NCI-H510A (cell line): ENCODE results near the gene CENPB.
"Not testable (repeated sequence)": the region's sequence is repeated elsewhere in the genome, so short reads cannot be mapped to it uniquely, and the experiment has no call there.

ENCODE experiments used
- DNase-seq: peaks from one replicate; lab custom pipeline; 2025; lab: John Stamatoyannopoulos, UW

CENPB gene, protein sequence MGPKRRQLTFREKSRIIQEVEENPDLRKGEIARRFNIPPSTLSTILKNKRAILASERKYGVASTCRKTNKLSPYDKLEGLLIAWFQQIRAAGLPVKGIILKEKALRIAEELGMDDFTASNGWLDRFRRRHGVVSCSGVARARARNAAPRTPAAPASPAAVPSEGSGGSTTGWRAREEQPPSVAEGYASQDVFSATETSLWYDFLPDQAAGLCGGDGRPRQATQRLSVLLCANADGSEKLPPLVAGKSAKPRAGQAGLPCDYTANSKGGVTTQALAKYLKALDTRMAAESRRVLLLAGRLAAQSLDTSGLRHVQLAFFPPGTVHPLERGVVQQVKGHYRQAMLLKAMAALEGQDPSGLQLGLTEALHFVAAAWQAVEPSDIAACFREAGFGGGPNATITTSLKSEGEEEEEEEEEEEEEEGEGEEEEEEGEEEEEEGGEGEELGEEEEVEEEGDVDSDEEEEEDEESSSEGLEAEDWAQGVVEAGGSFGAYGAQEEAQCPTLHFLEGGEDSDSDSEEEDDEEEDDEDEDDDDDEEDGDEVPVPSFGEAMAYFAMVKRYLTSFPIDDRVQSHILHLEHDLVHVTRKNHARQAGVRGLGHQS

DNA sequence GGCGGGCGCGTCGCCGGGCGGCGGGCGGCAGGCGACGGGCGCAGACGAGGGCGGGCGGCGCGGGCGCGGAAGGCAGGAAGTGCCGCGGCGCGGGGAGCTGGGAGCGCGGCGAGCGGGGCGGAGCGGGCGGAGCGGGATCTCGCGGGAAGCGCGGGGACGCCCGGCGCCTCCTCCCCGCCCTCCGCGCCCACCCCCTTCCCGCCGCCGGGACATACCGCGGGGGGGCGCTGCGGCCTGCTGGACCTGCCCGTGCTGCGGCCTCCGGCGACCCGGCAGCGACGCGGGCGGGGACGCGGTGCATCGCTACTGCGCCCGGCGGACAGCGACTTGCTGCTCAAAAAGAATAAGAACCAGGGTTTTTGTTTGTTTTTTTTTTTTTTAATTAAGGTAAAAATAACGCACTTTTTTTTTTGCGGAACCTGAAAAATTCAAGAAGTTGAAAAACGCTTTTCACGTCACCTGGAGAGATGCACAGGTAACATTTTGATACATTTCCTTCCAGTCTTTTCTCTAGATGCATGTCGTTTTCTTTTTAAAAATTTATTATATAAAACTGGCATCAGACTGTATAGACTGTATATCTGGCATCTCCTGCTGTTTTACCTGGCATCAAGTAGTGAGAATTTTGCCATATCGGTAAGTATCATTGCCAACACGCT lies at the start of gene CENPB:
Gene CENPB (minus strand): TSS at position 76 of the 659 bp plus-strand sequence. CDS start 257 bp downstream, outside the sequence.
- peak; percentile 87 for DNase-seq

DNA sequence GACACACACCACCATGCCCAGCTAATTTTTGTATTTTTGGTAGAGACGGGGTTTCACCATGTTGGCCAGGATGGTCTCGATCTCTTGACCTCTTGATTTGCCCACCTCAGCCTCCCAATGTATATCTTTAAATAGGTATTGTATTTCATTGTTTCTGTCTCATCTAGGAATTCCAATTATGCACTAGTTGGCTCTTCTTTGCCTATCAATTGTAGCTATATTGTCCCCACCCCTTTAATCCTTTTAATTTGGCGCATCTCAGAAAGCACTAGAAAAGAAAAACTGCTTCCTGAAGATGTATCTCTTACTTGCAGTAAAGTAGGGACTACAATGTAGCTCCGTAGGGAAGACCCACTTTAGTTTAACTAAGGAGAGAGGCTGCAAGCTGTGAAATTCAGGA lies 49.6 kb upstream of the CENPB start:
- no peak for DNase-seq

DNA sequence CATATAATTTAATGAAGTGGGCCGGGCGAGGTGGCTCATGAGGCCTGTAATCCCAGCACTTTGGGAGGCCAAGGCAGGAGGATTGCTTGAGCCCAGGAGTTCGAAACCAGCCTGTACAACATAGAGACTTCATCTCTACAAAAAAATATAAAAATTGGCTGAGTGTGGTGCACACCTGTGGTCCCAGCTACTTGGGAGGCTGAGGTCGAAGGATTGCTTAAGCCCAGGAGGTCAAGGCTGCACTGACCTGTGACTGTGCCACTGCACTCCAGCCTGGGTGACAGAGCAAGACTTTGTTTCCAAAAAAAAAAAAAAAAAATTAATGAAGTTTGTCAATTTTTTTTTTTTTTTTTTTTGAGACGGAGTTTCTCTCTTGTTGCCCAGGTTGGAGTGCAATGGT lies 43.4 kb upstream of the CENPB start:
- not testable (repeated sequence) for DNase-seq

DNA sequence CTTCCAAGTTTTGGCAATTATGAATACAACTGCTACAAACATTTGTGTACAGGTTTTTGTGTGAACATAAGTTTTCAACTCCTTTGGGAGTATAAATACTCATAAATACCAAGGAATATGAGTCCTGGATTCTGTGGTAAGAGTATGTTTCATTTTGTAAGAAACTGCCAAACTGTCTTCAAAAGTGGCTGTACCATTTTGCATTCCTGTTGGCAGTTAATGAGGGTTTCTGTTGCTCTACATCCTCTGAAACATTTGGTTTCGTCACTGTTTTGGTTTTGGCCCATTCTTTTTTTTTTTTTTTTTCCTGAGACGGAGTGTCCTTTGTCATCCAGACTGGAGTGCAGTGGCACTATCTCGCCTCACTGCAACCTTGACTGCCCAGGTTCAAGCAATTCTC lies 42.3 kb upstream of the CENPB start:
- DNase-seq: no peak

- DNase-seq: no peak
These were observed 39.9 kb upstream of the CENPB start for GRCh38 chr20:3826420-3826819.

GRCh38 chr20:3825526-3825925 lies 39.0 kb upstream of the CENPB start:
- DNase-seq: no peak

DNA sequence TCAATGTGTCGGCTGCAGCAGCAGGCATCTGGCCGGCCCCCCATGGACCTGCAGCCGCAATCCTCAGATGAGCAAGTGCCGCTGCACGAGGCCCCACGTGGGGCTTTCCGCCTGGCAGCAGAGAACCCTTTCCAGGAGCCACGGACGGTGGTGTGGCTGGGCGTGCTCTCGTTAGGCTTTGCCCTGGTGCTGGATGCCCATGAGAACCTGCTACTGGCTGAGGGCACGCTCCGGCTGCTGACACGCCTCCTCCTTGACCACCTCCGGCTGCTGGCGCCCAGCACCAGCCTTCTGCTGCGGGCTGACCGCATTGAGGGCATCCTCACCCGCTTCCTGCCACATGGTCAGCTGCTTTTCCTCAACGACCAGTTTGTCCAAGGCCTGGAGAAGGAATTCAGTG lies 37.3 kb upstream of the CENPB start:
- no peak for DNase-seq

DNA sequence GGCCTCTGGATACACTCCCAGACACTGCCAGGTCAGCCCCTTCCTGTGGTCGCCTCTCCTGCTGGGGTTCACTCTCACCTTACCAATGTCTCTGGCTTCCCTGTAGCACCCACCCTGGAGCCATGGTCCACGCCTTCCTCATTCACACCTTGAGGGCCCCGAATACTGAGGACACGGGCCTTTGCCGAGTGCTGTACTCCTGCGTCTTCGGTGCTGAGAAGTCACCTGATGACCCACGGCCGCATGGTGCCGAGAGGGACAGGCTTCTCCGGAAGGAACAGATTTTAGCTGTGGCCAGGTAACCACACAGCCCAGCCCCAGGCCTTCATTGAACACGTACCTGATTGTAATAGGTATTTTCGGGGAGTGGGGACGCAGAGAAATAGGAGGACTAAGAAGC lies 35.5 kb upstream of the CENPB start:
- DNase-seq: no peak

DNA sequence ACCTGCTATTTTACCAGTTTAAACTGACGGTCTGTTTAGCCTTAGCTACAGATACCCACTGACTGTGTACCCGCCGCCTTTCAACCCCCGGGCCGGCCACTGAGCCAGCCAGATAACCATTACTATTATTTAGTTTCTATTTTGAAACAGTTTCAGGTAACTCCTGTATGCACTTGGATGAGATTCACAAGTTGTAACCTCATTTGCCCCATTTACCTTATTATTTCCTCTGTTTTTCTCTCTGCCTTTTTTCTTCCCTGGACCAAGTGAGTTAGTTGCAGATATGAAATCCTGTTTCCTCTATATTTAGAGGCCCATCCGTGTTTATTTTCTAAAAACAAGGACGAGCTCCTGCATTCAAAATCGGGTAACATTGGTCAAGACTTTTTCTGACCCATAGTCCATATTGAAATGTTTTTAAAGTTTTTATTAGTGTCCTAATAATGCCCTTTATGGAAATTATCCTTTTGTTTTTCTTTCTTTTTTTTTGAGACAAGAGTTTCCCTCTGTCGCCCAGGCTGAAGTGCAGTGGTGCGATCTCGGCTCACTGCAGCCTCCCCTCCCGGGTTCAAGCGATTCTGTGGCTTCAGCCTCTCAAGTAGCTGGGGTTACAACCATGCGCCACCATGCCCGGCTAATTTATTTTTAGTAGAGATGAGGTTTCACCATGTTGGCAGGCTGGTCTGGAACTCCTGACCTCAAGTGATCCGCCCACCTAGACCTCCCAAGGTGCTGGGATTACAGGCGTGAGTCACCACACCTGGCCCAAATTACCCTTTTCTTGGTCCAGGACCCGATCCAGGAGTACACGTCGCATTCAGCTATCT lies 34.6 kb upstream of the CENPB start:
- no peak for DNase-seq

- peak; percentile 94 for DNase-seq
These were observed 33.7 kb upstream of the CENPB start, which contains the start of gene AP5S1 for GRCh38 chr20:3820048-3820900. AP5S1 (plus strand) TSS chr20:3820547; CDS start chr20:3822118, 1,571 bp downstream.

- no peak for DNase-seq
These were observed 33.0 kb upstream of the CENPB start for GRCh38 chr20:3819411-3820047.

GRCh38 chr20:3818155-3819151 lies 31.9 kb upstream of the CENPB start:
- peak; percentile 73 for DNase-seq

DNA sequence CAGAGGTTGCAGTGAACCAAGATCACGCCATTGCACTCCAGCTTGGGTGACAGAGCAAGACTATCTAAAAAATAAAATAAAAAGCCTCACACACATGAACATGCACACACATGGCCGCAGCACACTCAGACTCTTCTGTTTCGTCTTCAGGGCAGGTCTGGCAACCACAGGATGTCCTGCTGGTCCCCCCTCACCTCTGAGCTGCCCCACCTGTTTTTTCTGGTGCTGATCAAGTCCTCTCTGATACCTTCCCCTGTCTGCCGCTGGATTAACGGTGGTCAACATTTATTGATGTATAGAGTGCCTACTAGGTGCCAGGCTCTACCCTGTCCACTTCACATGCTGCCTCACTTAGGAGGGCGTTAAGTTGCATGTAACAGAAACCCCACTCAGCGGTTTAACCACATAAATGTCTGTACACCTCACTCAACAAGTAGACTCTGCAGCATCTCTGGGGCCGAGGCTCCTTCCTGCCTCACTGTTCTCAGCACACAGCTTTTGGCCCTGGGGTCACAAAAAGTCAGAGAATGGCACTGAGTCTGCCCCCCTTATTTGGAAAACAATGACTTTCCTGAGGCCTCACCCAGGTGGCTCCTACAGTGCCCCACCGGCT lies 29.3 kb upstream of the CENPB start:
- no peak for DNase-seq

DNA sequence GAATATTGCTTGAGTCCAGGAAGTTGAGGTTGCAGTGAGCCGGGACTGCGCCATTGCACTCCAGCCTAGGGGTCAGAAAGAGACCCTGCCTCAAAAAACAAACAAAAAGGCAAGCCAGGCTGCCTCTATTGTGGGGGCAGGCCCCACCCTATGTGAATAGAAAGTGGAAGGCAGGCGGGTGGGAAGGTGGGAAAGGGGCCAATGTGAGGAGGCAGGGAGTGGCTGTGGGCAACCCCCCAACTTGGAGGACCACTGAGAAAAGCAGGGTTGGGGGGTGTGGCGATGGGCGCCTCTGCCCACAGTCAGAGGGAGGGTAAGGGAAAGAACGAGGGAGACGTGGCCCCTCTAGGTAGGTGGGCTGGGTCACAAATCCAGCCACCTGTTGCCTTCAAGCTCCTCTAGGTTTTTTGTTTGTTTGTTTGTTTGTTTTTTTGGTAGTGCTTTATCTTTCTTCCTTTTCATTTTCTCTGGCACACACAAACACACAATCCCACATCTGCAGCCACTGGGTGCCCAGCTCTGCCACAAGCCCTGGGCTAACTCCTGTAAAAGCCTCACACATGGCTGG lies 28.5 kb upstream of the CENPB start:
- DNase-seq: no peak

GRCh38 chr20:3813848-3814581 lies 27.5 kb upstream of the CENPB start:
- no peak for DNase-seq

DNA sequence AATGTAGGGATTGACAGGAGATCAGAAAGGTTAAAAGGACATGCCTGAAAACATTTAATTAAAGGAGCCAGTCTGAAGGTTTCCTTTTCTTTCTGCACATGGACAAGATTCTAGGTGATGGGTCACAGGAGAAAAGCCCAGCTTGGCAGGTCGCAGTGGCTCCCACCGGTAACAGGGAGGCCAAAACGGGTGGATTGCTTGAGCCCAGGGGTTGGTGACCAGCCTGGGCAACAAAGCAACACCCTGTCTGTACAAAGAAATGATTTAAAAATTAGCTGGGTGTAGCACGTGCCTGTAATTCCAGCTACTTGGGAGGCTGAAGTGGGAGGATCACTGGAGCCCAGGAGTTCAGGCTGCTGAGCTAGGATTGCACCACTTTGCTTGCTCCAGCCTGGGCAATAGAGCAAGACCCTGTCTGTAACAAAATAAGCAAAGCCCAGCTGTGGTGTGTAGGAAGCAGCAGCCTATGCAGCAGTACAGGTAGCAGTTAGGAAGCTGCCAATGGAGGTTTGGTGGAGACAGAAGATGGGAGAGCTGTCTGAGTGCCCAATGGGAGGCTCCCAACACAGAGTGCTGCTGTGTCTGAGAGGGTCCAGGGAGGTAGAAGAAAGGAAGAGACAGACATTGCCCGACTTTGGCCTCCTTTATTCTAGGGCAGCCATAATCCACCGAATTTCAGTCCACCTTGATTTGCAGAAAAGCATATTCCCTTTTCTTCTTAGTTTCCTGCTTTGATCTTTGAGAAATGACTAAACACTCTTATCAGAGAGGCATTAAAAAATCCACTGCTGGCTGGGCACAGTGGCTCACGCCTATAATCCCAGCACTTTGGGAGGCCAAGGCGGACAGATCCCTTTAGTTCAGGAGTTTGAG lies 26.7 kb upstream of the CENPB start:
- DNase-seq: no peak

DNA sequence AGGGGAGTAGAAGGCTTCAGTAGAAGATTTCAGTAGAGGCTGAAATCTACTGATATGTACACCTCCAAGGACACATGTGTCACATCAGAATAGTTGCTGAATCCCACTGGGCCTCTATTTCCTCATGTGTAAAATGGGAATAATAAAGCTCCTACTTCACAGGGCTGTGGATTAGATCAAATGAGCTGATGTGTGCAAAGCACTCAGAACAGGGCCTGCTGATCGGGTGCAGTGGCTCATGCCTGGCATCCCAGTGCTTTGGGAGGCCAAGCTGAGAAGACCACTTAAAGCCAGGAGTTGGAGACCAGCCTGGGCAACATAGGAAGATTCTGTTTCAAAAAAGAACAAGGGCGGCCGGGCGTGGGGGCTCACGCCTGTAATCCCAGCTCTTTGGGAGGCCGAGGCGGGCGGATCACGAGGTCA lies 25.7 kb upstream of the CENPB start:
- no peak for DNase-seq
